GM21390 (cell line): ENCODE data around the gene ISL2.

Source experiments
- ATAC-seq: cut with Tn5 transposase; IDR thresholded peaks from one replicate; pipeline ENCODE4 v1.9.1; 2021; ENCODE audit not compliant: unreplicated experiment

The ISL2 gene

DNA sequence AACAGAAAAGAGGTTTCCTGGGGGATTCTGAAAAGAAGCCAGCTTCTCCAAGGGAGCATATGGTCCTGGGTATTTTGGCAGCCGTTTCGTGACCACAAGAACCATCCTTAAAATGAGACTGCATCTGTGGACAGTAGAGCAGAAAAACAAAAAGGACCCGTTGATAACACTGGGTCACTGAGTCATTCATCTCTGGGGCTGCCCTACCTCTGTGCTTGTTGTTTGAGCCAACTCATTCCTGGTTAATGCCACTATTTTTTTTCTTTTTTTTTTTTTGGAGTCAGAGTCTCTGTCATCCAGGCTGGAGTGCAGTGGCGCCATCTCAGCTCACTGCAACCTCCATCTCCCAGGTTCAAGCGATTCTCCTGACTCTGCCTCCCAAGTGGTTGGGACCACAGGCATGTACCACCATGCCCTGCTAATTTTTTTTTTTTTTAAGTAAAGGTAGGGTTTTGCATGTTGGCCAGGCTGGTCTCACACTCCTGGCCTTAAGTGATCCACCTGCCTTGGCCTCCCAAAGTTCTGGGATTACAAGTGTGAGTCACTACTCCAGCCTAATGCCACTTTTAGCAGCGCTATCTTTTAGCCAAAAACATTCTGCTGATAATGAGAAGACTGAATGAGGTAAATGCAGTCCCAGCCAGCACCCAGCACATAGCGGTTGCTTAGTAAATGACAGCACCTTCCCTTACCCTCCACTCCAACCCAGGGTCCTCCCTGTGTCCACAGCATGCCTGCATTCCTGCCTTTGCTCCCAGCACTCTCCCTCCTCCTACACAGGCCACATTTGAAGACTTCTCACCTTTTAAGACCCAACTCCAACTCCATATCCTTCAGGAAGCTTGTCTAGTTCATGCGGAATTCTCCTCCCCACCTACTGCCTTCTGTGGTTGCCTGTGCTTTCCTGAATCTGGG, 9.1 kb upstream of the ISL2 start:
- ATAC-seq: no peak

- no peak for ATAC-seq
Observed at GRCh38 chr15:76328106-76328696, 8.4 kb upstream of the ISL2 start.

GRCh38 chr15:76328958-76329357, 7.6 kb upstream of the ISL2 start:
- ATAC-seq: no peak

DNA sequence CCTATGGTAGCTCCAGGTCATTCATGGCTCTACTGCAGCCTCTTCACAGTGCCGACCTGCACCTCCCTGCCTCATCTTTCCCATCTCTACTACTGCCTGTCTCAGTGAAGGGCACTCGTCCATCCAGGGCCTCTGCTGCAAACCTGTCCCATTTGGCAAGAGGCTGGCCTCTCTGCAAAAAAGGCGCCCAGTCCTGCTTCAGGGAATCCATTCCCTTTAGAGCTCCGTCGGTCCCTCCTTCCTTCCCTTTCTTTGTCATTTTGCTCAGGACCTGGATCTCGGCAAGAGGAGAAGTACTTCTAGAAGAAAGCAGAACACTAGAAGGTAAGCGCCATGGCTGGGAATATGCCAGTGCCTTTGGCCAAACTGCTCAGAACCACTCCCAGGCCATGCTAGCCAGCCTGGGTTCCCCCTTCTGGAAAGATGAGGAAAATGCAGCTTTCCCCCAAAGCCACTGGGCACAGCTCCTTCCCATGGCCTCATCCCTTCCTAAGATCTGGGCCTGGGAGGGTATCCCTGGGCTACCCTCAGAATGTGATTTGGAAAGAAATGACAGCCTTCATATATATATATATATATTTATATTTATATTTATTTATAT, 6.4 kb upstream of the ISL2 start:
- no peak for ATAC-seq

DNA sequence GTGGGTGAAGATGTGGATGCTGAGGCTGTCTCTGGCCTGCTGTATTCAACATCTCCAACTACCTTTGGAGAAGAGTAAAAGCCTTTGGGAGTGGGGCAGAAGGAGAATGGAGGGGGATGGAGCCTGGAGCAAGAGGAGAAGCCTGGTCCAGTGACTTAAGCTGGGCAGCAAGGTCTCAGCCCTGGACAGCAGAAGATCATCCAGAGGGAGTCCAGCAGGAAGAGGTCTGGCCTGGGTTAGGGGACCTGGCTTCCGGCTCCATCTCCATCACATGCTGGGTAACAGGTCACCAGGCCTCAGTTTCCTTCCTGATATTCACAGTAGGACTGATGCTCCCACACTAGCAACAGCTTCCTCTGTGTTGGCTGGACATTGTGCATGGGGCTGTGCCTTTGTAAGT, 3.8 kb upstream of the ISL2 start:
- no peak for ATAC-seq

DNA sequence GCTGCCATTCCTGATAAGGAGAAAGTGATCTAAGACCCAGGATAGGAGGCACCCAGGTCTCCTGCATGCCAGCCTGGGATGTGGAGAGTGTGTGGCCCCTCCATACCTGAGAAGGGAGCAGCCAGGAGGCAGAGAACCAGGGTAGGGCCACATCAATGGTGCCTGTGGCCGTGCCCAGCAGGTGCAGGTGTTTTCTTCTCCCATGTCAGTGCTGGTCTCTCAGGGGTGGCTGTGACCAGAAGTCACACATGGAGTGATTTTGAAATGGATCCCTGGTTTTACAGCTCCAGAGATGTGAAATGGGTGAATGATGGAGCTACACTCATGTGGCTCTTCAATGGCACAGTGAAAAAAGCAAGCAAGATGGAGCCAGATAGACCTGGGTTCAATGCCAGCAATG, 3.3 kb upstream of the ISL2 start:
- no peak for ATAC-seq

- no peak for ATAC-seq
Observed at GRCh38 chr15:76333720-76334437, 2.7 kb upstream of the ISL2 start.

GRCh38 chr15:76334438-76335306, 1.9 kb upstream of the ISL2 start:
- no peak for ATAC-seq

DNA sequence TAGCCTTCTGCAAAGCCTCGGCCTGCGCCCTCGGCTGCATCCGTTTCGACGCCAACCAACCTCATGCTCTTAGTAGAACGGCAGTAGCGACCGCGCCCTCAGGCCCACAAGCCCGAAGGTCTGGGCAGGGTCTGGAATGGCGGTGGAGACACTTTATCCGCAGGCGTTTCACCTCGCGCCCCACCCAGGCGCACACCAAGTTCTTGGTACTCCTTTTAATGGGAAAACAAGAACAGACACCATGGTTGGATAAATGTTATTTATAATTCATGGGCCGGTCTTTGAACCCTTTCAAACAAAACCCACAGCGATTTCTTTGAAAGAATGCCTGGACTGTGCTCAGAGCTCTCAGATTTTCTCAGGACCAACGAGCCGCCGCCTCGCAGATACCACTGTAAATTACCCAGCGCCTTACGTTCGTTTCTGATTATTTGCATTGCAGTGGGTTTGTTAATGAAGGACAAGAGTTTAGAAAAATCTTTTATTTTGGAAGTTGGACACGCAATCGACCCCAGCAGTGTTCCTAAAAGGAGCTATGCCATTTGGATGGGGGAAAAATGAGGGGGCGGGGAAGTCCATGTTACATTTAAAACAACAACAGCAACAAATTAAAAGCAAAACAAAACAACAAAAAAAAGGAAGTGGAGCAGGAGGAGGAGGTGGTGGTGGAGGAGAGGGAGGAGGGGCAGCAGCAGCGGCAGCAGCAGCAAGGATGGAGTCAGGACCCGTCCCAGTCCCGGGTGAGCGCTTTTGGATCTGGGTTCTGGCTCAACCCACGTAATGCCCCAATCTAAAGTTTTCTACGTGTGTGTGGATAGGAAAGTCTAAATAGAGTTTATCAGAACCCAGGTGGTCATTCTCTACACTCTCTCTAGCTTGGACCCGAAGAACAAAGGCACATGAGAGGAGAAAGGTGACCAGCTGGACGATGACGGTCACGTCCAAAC, 993 bp upstream of the ISL2 start:
- ATAC-seq: no peak

- no peak for ATAC-seq
Observed at GRCh38 chr15:76337059-76337695, 604 bp downstream of the ISL2 start.

DNA sequence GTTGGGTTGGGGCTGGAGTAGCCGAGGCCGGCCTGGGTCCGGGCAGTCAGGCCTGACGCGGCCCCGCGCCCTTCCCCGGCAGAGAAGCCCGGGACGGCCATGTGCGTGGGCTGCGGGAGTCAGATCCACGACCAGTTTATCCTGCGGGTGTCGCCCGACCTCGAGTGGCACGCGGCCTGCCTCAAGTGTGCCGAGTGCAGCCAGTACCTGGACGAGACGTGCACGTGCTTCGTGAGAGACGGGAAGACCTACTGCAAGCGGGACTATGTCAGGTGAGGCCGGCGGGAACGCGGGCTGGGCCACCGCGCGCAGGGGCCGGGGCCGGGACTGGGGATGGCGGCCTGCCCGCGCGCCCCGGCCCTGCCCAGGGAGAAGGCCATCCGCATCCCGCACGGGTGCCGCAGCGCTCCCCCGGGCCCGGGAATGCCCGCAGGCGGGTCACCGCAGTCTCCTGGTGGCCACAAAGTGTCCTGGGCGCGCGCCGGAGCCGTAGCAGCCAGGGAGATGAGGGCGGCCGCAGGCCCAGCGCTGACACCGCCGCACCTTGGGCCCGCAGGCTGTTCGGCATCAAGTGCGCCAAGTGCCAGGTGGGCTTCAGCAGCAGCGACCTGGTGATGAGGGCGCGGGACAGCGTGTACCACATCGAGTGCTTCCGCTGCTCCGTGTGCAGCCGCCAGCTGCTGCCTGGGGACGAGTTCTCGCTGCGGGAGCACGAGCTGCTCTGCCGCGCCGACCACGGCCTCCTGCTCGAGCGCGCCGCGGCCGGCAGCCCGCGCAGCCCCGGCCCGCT, 1.3 kb downstream of the ISL2 start:
- ATAC-seq: no peak

- ATAC-seq: no peak
Observed at GRCh38 chr15:76338486-76339304, 2.1 kb downstream of the ISL2 start.

GRCh38 chr15:76339305-76340197, 3.0 kb downstream of the ISL2 start:
- no peak for ATAC-seq

DNA sequence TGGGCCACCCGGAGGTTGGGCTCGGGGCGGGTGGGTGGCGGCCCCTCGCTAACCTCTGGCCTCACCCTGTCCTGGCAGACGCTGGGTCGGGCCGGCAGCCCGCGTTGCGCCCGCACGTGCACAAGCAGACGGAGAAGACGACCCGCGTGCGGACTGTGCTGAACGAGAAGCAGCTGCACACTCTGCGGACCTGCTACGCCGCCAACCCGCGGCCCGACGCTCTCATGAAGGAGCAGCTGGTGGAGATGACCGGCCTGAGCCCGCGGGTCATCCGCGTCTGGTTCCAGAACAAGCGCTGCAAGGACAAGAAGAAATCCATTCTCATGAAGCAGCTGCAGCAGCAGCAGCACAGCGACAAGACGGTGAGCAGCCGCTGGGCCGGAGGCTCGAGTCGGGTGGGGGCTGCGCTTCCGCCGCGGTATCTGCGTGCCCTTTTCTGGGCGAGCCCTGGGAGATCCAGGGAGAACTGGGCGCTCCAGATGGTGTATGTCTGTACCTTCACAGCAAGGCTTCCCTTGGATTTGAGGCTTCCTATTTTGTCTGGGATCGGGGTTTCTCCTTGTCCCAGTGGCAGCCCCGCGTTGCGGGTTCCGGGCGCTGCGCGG, 3.7 kb downstream of the ISL2 start:
- ATAC-seq: no peak

GRCh38 chr15:76340803-76341365, 4.3 kb downstream of the ISL2 start:
- no peak for ATAC-seq
